Measurements from ENCODE around the gene PSMD13. TPM values are rescaled to one million over a fixed set of nuclear protein-coding genes. Genes with fewer than 3 reads are reported as not detected.
"Not testable (repeated sequence)": the region's sequence is repeated elsewhere in the genome, so short reads cannot be mapped to it uniquely, and the experiment has no call there.

PSMD13 gene
- total and polyA plus RNA-seq, 7 donors, result 108 to 265 (median 171) TPM

GRCh38 chr11:235609-235996, 1.2 kb upstream of the PSMD13 start:
- Histone ChIP-seq H3K9me3 (no peaks in the 10 kb centered on the region), H3K4me1 (peaks cover 30% of the 10 kb centered on the region), H3K36me3 (ENCODE audit: insufficient read depth in 1 of 2, low read depth in 1 of 2) (peaks cover 3 to 41% of the 10 kb centered on the region in 2 donors), H3K4me3 (peak overlapping the region; percentile 86), H3K27ac (peak overlapping the region; percentile 92), H3K27me3 (ENCODE audit: insufficient read depth in 3 of 3, low read length in 2 of 3) (no peaks in the 10 kb centered on the region)
- TF ChIP-seq CTCF (IDR thresholded peaks at IDR 0.05), result no peak
- DNase-seq (no peak), ATAC-seq (peak; percentile 2 to 5 (median 4))
- WGBS, 3 donors, result 1 to 2% (median 2%) methylated on average over 13 of the region's 13 CpGs
- intact Hi-C loops (cut with DNase I), result loop anchor here (5.0 to 10.0 kb wide), 3 partner anchors 33 to 269 kb away; partner anchors contain the start of gene RNH1 (in 1 of the 2)

- H3K4me1 ChIP-seq, result peaks cover 36% of the 10 kb centered on the region
- peak within 1 kb of the TSS; percentile 92 for H3K27ac ChIP-seq
- ATAC-seq, result peak; percentile 91 to 93 (median 92)
- H3K4me3 ChIP-seq, result peak within 1 kb of the TSS; percentile 86
- H3K9me3 ChIP-seq, result no peaks in the 10 kb centered on the region
- intact Hi-C loops (cut with DNase I), result loop anchor here (5.0 to 10.0 kb wide), 3 partner anchors 34 to 269 kb away; partner anchors contain the start of gene RNH1 (in 1 of the 2)
- no peaks in the 10 kb centered on the region for H3K27me3 ChIP-seq (ENCODE audit: insufficient read depth in 3 of 3, low read length in 2 of 3)
- peaks cover 3 to 42% of the 10 kb centered on the region in 2 donors for H3K36me3 ChIP-seq (ENCODE audit: insufficient read depth in 1 of 2, low read depth in 1 of 2)
- TF ChIP-seq CTCF (IDR thresholded peaks at IDR 0.05), result no peak
- WGBS, 3 donors, result 0 to 1% (median 1%) methylated on average over 33 to 70 of the region's 70 CpGs
- peak; percentile 84 to 91 for DNase-seq
Measured at GRCh38 chr11:235997-236773, 591 bp upstream of the PSMD13 start, which contains the start of gene SIRT3. TSS of gene SIRT3 (minus strand) at chr11:236342. CDS start at chr11:236328, 14 bp downstream.

- not testable (repeated sequence) for H3K9me3 ChIP-seq; ATAC-seq; H3K27ac ChIP-seq; DNase-seq; H3K27me3 ChIP-seq (ENCODE audit: insufficient read depth in 3 of 3, low read length in 2 of 3)
- H3K4me3 ChIP-seq, result peak overlapping the region; percentile 86
- H3K36me3 ChIP-seq (ENCODE audit: insufficient read depth in 1 of 2, low read depth in 1 of 2), result peaks cover 0 to 47% of the 10 kb centered on the region in 2 donors
- H3K4me1 ChIP-seq, result peaks cover 47% of the 10 kb centered on the region
- intact Hi-C loops (cut with DNase I), result loop anchor here (5.0 to 10.0 kb wide), 3 partner anchors 36 to 266 kb away; partner anchors contain the start of gene RNH1 (in 1 of the 2)
- WGBS, 3 donors, result 79 to 82% (median 81%) methylated on average over 7 of the region's 7 CpGs
Measured at GRCh38 chr11:238346-238745, 1.6 kb downstream of the PSMD13 start.

GRCh38 chr11:240315-240714, 3.5 kb downstream of the PSMD13 start:
- peaks cover 9 to 66% of the 10 kb centered on the region in 2 donors for H3K36me3 ChIP-seq (ENCODE audit: insufficient read depth in 1 of 2, low read depth in 1 of 2)
- 69 to 90% (median 85%) methylated on average over 1 of the region's 1 CpG for WGBS, 3 donors
- H3K9me3 ChIP-seq, result no peaks in the 10 kb centered on the region
- H3K27me3 ChIP-seq (ENCODE audit: insufficient read depth in 3 of 3, low read length in 2 of 3), result no peaks in the 10 kb centered on the region
- no peak for ATAC-seq
- H3K27ac ChIP-seq, result no peak overlapping the region
- H3K4me1 ChIP-seq, result peaks cover 44% of the 10 kb centered on the region
- no peak overlapping the region for H3K4me3 ChIP-seq
- no peak for TF ChIP-seq CTCF (IDR thresholded peaks at IDR 0.05)
- intact Hi-C loops (cut with DNase I), result no loop called here
- DNase-seq, result no peak

DNA sequence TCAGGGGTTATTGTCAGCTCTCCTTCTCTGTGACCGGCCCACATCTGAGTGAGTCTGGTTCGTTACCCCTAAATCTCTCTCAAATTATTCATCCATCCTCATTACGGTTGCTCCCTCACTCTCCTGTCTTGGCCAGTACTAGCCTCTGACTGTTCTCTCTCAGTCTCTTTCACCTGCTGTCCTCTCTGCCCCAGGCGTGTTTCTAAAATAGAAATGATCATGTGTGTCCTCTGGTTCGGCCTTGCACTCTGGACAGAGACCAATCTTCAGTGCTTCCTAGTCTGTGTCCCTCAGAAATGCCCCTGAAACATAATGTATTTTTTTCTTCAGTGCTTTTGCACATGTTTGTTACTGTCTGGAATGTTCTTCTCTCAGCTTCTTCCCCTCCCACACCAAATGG, 4.9 kb downstream of the PSMD13 start:
- intact Hi-C loops (cut with DNase I), result no loop called here
- H3K9me3 ChIP-seq, result no peaks in the 10 kb centered on the region
- H3K27ac ChIP-seq, result peak overlapping the region; percentile 44
- H3K4me3 ChIP-seq, result no peak overlapping the region
- no peak for TF ChIP-seq CTCF (IDR thresholded peaks at IDR 0.05)
- peak; percentile 65 to 73 (median 70) for ATAC-seq
- no peaks in the 10 kb centered on the region for H3K27me3 ChIP-seq (ENCODE audit: insufficient read depth in 3 of 3, low read length in 2 of 3)
- peaks cover 41% of the 10 kb centered on the region for H3K4me1 ChIP-seq
- H3K36me3 ChIP-seq (ENCODE audit: insufficient read depth in 1 of 2, low read depth in 1 of 2), result peaks cover 9 to 78% of the 10 kb centered on the region in 2 donors
- no peak for DNase-seq
- WGBS, 3 donors, result 51 to 55% (median 52%) methylated on average over 5 of the region's 5 CpGs
